Transverse colon (tissue), 4 donors: ENCODE results near the gene NEURL1.

ENCODE experiments used
- CTCF ChIP-seq, 5 experiments: fragments of 200-600 bp in 3 of 5; fragments of 450-650 bp in 2 of 5; sonication (generic) in 3 of 5; IDR thresholded peaks; 1 replicate in 2 of 5; 2 replicates in 3 of 5; pipeline ENCODE4 v1.5.1; 2016 to 2017; ENCODE audit warnings: antibody characterized with exemption in 5 of 5, inconsistent platforms in 3 of 5, mild to moderate bottlenecking in 2 of 5, moderate library complexity in 1 of 5
- POLR2A ChIP-seq: fragments of 450-650 bp; IDR thresholded peaks from one replicate; pipeline ENCODE4 v1.6.1; 2016; ENCODE audit warnings: antibody characterized with exemption, mild to moderate bottlenecking, moderate library complexity
- POLR2AphosphoS5 ChIP-seq, 3 donors: sonication (generic); formaldehyde crosslinking; IDR thresholded peaks; one replicate each; pipeline ENCODE4 v1.6.1; 2016; ENCODE audit warnings: antibody characterized with exemption in 3 of 3

- TF ChIP-seq CTCF (IDR thresholded peaks at IDR 0.05) (no peak), POLR2A (no peak), POLR2AphosphoS5 (IDR thresholded peaks at IDR 0.05) (no peak)
These were observed 16.7 kb downstream of the NEURL1 start for GRCh38 chr10:103510046-103510685.
